Left forelimb (tissue), 1 donor: ENCODE data around the gene ZNF524.

Experiments used
- DNase-seq: peaks from one replicate; pipeline ENCODE4 v3.0.0-alpha.2; 2018; ENCODE audit warnings: low spot score

The ZNF524 gene

DNA sequence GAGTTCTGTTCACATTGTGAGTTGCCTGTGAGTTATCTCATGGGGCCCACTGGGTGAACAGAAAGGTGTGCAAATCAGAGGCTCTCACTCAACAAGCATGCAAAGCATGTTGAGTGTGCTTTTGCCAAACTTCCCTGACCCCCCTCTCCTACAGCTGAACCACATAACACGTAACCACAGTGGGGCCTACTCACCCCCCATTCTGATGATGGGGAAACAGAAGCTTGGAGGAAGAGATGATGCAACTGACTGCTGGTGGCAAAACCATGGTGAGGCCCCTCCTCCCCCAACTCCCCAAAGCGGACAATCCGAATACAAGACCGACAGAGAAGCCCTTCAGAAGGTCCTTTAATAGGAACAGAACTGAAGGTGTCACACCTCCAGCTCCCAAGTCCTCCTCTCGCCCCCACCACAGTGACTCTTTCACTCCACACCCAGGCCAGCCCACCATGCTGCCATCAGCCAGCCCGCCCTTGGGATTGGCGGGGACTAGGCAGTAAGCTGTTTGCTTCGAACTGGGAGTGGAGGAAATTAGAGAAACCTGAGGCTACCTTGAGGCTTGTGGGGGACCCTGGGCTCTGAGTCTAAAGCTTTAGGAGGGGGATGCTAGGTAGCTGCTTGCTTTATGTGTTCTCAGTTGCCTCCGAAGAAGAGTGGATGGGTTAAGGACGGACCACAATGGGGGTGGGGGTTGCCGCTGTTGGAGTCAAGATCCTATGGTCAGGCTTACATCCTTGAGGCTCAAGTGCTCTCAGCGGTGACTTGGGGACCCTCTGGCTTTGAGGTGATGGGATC is 20.5 kb downstream of the ZNF524 start:
- DNase-seq, result no peak

DNA sequence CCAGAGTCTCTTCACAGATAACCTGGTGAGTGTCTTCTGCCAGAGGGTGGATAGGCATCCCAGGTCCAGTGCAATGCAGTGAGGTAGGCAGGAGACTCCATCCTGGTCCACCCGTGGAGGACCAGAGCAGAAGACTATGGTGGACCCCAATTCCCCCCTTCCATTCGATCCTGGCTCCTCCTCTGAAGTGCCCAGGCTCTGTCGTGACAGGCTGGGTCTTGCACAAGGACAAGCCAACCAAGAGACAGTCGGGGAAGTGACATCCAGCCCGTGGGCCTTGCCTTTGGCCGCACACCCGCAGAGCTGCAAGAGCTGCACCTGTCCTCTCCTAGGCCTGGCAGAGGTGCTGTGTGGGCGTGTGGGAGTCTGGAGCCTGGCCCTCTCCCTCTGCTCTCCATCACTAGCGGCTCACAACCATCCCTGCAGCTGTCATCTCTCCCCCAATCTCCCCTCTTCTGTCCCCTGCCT is 21.2 kb downstream of the ZNF524 start:
- DNase-seq, result no peak

DNA sequence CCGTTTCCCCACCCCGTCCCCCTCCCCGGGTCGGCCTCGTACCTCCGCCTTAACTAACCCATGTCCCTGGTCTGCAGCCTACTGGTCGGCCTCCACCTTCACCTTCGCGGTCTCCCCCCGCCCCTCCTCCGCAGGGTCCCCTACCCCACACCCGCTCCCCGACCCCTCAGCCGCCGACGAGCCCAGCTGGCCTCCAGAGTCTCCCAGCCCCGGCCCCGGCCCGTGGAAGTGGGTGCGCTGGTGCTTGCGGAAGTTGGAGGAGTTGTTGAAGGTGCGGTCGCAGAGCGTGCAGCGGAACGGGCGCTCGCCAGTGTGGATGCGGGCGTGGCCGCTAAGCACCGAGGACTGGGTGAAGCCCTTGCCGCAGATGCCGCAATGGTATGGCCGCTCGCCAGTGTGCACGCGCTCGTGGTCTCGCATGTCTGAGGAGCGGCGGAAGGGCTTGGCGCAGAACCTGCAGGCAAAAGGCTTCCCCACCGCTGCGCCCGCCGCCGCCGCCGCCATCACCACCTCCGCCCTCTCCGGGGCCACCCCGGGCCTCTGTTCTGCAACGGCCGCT is 21.7 kb downstream of the ZNF524 start:
- no peak for DNase-seq

DNA sequence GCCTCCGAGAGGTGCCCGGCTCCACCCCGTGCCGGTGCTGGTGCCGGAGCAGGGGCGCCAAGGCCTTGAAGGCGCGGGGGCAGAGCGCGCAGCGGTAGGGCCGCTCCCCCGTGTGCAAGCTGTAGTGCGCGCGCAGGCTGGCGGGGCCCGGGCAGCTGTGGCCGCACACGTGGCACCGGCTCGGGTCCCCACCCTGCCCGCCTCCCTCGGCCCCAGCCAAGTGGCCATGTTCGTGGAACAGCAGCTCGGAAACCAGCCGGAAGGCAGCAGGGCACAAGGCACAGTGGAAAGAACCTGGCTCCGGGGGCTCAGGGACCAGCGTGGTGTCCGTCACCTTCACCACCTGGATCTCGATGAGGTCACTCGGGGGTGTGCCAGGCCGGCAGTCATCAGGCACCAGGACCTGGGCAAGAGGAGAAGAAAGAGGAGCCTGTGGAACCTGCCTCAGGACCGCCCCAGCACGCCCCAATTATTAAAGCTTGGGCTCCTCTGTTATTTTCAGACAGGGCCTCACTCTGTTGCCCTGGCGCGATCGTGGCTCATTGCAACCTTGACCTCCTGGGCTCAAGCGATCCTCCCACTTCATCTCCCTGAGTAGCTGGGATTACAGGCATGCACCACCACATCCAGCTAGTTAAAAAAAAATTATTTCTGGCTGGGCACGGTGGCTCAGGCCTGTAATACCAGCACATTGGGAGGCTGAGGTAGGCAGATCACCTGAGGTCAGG is 22.3 kb downstream of the ZNF524 start:
- DNase-seq, result no peak

DNA sequence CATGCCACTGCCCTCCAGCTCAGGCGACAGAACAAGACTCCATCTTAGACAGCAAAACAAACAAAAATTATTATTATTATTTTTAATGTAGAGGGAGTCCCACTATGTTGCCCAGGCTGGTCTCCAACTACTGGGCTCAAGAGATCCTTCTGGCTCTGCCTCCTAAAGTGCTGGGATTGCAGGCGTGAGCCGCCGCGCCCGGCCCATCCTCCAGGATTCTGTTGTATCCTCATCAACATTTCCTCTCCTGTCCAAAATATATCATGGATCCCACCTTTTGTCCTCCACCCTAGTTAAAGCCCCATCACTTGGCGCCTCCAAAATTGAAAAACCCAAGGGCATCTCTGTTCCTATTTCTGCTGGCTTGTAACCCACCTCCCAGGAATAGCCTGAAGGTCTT is 23.0 kb downstream of the ZNF524 start:
- DNase-seq, result no peak

DNA sequence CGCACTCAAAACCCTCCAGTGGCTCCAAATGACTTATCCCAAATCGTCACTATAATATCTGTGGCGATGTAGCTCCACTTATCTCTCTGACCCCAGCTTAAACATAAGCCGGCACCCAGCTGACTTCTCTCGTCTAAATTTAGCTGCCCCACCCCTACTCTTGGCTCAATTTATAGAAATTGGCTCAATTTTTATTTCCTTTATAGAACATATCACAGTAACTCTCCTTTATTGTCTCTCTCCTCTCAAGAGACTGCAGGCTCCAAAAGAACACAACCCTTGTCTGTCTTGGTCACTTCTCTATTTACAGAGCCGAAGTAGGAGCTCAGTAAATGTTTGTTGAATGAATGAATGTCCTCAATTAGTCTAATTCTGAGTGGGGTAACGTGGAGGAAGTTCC is 23.5 kb downstream of the ZNF524 start:
- no peak for DNase-seq

DNA sequence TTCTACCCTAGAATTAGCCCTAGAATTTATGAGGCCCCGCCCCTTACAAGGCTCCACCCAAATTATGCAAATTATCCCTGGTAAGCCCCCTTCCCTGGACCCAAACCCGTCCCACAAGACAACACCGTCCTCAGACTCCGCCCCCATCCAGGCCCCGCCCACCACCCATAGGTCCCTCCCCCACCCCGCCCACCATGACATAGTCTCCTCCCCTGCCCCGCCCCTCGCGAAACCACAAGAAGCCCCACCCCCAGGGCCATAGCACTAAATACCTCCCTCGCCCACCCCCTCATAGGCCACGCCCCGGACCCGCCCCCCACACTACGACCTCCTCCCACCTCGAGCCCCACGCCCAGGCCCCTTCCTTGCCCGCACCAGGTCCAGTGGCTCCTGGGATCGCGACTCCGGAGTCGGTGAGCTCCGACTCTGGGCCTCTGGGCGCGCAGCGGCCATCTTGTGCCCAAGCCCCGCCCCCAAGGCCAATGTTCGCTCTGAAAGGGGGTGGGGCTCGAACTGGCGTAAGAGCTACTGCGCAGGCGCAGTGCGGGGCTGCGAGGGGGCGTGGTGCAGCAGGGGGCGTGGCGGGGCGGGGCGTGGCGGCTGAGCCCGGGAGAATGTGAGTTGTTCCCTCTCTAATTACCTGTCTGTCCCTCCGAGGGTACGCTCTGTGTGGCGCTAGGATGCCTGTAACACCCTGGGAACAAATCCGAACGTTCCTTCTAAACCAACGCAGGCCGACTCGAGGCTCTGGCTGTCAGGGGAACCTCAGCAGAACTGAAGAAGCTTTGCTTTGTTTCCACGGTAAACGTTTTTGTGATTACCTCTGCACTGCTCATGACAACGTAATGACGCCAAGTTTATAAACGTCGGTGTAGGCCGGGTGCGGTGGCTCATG is 24.3 kb downstream of the ZNF524 start, which contains the start of gene ZNF784:
TSS of gene ZNF784 (minus strand) at position 458 of the 895 bp plus-strand sequence. CDS start at position 453, 5 bp downstream.
- peak; percentile 96 for DNase-seq

DNA sequence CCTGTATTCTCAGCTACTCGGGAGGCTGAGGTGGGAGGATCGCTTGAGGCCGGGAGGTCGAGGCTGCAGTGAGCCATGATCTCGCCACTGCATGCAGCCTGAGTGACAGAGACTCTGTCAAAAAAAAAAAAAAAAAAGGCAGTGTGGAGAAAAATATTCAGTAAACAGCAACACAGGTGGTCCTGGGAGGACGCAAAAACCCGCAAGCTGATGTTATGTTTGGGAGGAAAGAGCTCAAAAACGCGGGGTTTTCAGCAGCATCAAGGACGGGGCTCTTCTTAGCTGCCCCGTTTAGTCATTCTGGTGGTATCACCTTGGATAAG is 24.9 kb downstream of the ZNF524 start:
- DNase-seq, result no peak

DNA sequence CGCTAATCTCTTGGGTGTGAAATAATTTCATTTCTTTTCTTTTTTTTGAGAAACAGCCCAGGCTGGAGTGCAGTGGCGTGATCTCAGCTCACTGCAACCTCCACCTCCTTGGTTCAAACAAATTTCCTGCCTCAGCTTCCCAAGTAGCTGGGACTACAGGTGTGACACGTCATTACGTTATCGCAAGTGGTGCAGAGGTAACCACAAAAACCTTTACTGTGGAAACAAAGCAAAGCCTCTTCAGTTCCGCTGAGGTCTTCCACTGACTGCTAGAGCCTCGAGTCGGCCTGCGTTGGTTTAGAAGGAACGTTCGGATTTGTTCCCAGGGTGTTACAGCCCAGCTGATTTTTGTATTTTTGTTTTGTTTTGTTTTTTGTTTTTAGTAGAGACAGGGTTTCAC is 26.3 kb downstream of the ZNF524 start:
- DNase-seq, result no peak

DNA sequence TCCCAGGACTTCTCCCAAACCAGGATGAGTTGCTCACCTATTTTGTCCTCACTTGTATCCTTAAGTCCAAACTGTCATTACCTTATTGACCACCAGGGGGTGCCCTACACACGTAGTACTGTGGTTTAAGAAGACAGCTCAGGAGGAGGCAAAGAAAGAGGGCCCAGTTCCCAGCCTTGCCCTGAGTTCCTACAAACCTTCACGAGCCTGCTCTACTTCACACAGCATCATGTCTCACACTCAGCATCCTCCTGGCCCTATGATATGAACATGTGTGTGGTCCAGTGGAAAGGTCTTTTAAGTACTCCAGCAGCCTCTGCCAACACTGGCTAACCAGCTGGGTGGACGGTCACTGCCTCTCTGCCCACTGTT is 32.4 kb downstream of the ZNF524 start:
- no peak for DNase-seq

DNA sequence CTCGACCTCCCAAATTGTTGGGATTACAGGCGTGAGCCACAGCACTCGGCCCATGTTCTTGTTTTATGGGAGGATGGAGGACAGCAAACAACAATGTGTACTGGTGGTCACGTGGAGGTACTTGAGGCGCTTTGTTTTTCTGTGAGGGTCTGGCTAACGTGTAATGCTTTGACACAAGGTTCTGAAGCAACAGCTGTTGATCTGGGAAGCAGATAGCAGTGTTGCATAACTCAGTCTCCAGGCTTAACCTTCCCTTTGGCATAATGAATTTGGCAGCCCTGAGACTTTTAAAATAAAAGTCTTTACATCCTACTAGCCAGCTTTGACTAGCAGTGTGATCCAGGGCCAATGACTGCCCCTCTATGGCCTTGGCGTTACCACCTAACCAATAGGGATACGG is 33.8 kb downstream of the ZNF524 start:
- no peak for DNase-seq

DNA sequence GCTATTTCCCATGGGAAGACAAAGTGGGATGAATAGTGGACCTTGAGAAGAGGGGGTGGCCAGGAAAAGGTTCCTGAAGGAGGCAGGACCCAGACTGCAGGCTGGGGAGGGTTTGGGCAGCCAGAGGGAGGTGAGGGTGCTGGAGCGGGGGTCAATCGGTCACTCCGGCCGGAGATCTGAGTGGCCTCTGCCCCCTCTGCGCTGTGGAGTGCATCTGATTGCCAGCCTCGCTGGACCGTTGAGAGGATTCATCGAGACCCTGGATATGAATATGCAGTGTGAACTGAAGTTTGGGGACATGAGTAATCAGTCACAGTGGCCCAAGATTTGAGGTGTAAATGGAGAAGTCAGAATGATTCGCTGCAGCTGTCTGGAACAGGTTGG is 35.2 kb downstream of the ZNF524 start:
- DNase-seq, result no peak

DNA sequence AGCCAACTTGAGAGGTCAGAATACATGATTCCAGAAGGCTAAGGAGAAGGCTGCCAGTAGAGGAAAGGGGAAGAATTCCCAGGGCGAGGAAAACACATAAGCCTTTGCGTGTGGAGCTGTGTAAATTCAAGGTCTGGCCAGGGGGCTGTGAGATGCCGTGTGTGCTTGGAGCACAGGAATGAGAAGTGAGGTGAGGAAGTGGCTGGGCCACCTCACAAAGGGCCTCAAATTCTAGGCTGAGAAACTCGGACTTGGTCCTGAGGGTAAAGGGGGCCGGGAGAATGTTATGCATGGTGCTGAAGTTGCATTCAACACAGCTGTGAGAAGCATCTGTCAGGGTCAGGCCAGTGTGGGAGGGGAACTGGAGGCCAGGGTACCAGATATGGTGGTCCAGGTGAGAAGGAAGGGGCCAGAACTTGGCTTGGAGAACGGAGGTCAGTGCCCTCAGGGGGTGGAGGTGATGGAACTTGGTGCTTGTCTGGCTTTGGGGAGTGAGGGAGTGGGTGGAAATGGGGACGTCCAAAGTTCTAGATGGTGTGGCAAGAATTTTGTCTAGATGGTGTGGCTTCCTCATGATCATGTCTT is 35.9 kb downstream of the ZNF524 start:
- no peak for DNase-seq

DNA sequence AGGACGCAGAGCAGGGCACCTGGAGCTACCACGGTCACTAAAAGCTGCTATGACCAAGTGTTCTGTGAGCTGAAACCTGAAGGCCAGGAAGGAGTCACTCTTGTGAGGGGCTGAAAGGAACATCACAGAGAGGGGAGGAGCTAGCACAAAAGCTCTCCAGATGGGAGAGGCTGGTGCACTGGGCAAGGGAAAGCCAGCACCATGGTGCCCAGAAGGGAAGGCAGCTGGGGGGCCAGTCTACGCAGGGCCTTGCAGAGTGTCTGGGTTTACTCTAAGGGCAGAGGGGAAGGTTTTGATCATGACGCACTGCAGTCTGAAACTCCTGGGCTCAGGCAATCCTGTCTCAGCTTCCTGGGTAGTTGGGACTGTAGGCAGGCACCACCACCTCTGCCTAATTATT is 36.6 kb downstream of the ZNF524 start:
- no peak for DNase-seq

DNA sequence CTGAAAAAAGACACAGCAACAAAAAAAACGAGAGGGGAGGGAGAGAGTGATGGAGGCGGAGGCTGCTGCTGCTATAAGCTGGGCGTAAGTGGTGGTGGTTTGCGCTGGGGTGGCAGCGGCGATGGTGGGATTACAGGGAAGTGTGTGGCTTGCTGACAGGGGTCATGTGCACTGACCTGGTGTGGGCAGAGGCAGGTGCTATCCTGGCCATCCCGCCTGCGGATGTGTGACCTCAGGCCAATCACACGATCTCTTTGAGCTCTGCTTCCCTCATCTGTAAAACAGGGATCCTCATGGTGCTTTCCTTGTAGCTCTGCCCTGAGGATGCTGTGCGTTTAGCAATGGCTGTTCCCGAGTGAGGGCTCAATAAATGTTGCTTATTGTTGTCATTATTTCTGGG is 37.4 kb downstream of the ZNF524 start:
- DNase-seq, result no peak

DNA sequence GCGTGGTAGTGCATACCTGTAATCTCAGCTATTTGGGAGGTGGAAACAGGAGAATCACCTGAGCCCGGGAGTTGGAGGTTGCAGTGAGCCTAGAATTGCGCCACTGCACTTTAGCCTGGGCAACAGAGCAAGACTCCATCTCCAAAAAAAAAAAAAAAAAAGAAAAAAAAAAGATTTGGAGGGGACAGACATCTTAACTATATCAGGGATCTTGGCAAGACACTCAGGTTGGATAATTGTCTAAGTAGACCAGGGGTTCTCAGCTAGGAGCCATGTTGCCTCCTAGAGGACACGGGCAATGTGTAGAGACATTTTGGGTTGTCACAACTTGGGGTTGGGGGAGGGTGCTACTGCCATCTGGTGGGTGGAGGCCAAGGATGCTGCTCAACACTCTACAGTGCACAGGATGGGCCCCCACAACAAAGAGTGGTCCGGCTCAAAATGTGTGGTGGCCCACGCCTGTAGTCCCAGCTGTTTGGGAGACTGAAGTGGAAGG is 38.8 kb downstream of the ZNF524 start:
- no peak for DNase-seq

DNA sequence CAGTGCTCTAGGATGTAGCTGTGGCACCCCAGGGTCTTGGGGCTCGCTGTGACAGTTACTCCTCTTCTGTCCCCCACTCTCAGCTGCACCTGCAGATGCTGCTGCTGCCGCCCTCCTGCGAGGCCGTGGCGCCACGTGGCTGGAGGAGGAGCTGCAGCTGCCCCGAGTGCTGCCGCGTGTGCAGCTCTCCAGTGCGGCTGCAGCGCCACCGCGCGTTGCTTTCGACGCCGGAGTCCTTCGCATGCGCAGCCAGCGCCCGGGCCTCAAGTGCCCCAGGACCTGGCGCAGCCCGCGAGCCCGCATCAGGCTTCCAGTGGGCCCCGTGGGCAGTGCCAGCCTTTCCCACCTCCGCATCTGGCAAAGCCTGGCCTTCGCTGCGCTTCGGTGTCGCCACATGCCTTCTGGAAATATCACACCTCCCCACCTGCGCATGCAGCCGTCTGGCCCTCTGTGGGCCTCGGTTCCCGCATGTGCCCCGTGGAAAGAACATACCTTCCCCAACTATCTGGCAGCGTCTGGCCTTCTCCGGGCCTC is 40.0 kb downstream of the ZNF524 start:
- no peak for DNase-seq

DNA sequence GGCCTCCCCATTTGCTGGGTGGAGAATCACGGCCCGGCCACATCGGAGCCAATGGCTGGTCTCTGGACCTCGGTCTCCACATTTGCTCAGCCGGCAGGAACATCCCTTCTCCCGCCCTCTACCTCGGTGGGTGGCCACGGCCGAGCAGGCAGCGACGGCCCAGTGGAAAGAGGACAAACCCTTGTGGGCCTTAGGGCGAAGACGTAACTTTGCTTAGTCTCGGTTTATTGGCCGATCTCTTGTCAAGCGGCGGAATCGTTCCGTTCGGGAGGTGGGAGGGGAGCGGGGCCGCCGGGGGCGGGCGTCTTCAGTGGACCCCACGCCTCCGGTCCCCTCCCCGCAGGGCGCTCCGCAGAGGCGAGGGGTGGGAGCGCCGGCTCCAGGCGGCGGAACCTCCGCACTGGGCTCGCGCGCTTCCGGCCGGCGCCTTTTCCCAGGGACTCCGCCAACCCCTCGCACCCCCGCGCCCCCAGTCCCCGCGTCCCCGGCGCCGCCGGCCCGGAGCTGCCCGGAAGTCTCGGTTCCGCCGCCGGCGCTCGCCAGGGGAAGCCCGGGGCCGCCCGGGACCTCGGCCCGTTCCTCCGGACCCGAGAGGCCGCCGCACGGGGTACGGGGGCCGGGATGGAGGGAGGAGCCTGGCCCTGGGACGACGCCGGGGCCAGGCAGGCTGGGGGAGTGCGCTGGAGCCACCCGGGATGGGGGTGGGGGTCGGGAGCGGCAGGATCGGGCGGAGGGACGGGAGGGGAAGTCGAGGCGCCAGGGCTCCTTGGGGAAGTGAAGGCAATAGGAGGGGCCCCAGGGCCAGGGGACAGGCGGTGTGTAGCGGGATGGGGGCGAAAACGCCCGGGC is 40.7 kb downstream of the ZNF524 start, which contains the start of gene ZNF580:
TSS of gene ZNF580 (plus strand) at position 426 of the 849 bp plus-strand sequence. CDS start 1,507 bp downstream, outside the sequence.
- peak; percentile 88 for DNase-seq

DNA sequence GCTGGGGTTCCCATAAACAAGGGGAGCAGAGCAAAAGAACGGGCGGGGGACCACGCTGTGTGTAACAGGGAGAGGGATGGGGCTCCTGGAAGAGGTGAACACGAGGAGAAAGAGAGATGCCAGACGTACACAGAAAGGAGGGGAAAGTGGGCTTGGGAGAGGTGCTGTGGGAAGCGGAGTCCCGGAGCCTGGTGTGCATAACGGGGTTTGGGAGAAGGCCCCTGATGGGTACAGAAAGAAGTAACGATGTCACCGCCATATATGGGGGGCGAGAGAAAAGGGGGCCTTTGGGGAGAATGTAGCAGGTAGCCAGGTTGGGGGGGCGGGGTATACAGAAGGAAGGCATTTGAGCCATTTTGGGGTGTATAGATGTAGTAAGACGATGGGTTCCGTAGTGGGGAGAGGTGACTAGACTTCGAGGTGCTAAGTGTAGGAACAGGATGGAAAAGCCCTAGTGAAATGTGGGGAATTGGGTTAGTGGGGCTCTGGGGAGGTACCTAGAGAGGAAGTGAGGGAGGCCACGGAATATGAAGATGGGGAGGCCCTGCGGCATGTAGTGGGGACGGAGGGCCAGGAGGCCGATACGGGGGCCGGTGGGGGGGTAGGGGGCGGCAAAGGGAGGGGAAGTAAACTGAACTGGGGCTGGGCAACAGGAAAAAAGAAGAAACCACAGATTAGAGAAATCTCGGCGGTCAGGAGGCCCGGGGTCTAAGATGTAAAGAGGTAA is 41.5 kb downstream of the ZNF524 start:
- peak; percentile 65 for DNase-seq
